Right cardiac atrium (tissue), 5 donors: ENCODE data around the gene AGBL4. TPM values are rescaled to one million over a fixed set of nuclear protein-coding genes. Genes with fewer than 3 reads are reported as not detected.

Source experiments
- ATAC-seq, 2 donors: fragments of 200-7000 bp; cut with Tn5 transposase; one replicate each; pipeline versions ENCODE4 v1.8.0 to v1.9.1; 2020; ENCODE audit warnings: moderate library complexity in 2 of 2, mild to moderate bottlenecking in 1 of 2
- DNase-seq, 3 donors: peaks; one replicate each; pipeline ENCODE4 v3.0.0-alpha.2; 2020
- H3K27ac ChIP-seq: one replicate; pipeline ENCODE4 v1.5.1; 2013; ENCODE audit warnings: mild to moderate bottlenecking, low read length, control low read depth, moderate library complexity
- H3K27me3 ChIP-seq: one replicate; pipeline ENCODE4 v1.6.1; 2013; ENCODE audit not compliant: control insufficient read depth, insufficient read depth
- H3K4me1 ChIP-seq: one replicate; pipeline ENCODE4 v1.6.1; 2013; ENCODE audit warnings: low read length; ENCODE audit not compliant: control insufficient read depth, insufficient read depth
- H3K4me3 ChIP-seq: one replicate; pipeline ENCODE4 v1.5.1; 2013; ENCODE audit warnings: low read length, control low read depth
- H3K9me3 ChIP-seq: one replicate; pipeline ENCODE4 v1.6.1; 2013; ENCODE audit warnings: low read length; ENCODE audit not compliant: control insufficient read depth
- WGBS: extraction: QIAGEN DNeasy Blood & Tissue Kit; methylation state at CpG from one replicate; pipeline ENCODE4 v1.1.7; 2013; 5-methylcytosine and 5-hydroxymethylcytosine counted together
- intact Hi-C, 4 donors: fragments of 100-400 bp; cut with DNase I; formaldehyde crosslinking; loops; one replicate each; pipeline versions ENCODE4 v1.11.0 to v1.14.0; 2022 to 2023
- polyA plus RNA-seq: library from polyadenylated mRNA; stranded (reverse); fragments of 200-250 nt; gene quantifications from one replicate; pipeline ENCODE4 v1.2.3, GENCODE V29; 2013
- total RNA-seq, 4 donors: library from RNA; stranded (reverse); fragmentation: NEBNext Ultra II Directional; extraction: Animal tissue kit (Norgen Biotek cat#: 25700); gene quantifications; one replicate each; pipeline ENCODE4 v1.2.1, GENCODE V29; 2021
- donor health status: healthy with polysubstance abuse.
- donor health status: DM: no; HTN: yes; CAD: no.
- donor health status: DM: no; HTN: no; CAD: no.
- donor health status: DM: no; HTN: yes; CAD: no; lungs with severe emphysema.
- donor health status: DM: yes; HTN: yes; CAD: no.

Gene AGBL4
- total and polyA plus RNA-seq, 5 donors: 1.1 to 4.3 (median 4.0) TPM

- Histone ChIP-seq H3K4me1 (no peaks in the 10 kb centered on the region), H3K27ac (no peak overlapping the region), H3K9me3 (no peaks in the 10 kb centered on the region), H3K4me3 (no peak overlapping the region), H3K27me3 (no peaks in the 10 kb centered on the region)
- intact Hi-C loops: loop anchor here in 1 of 4 donors (10.0 kb wide), 1 partner anchor 144 kb away; no protein-coding TSS in a partner anchor
- no peak for DNase-seq
- ATAC-seq: no peak
- WGBS: 69% methylated on average over 5 of the region's 5 CpGs
These were observed 1353.3 kb downstream of the AGBL4 start for GRCh38 chr1:48670234-48671020.

- no peak for ATAC-seq
- intact Hi-C loops: no loop called here
- 91% methylated on average over 2 of the region's 2 CpGs for WGBS
These were observed 1355.4 kb downstream of the AGBL4 start for GRCh38 chr1:48668339-48668738.

GRCh38 chr1:48667782-48668181 is 1356.0 kb downstream of the AGBL4 start:
- Histone ChIP-seq H3K4me3 (no peak overlapping the region), H3K27me3 (no peaks in the 10 kb centered on the region), H3K27ac (no peak overlapping the region), H3K4me1 (no peaks in the 10 kb centered on the region), H3K9me3 (no peaks in the 10 kb centered on the region)
- intact Hi-C loops: no loop called here
- WGBS: 82% methylated on average over 1 of the region's 1 CpG
- ATAC-seq: no peak
- no peak for DNase-seq

More at GRCh38 chr1:48668339-48668738, 1355.4 kb downstream of the AGBL4 start:
- Histone ChIP-seq H3K4me3 (no peak overlapping the region), H3K27ac (no peak overlapping the region), H3K9me3 (no peaks in the 10 kb centered on the region), H3K27me3 (no peaks in the 10 kb centered on the region), H3K4me1 (no peaks in the 10 kb centered on the region)
- no peak for DNase-seq

GRCh38 chr1:48665708-48666407 is 1357.9 kb downstream of the AGBL4 start:
- no peak for ATAC-seq
- H3K4me3 ChIP-seq: no peak overlapping the region
- no peak for DNase-seq
- no peak overlapping the region for H3K27ac ChIP-seq
- intact Hi-C loops: no loop called here
- H3K4me1 ChIP-seq: no peaks in the 10 kb centered on the region
- H3K9me3 ChIP-seq: no peaks in the 10 kb centered on the region
- no peaks in the 10 kb centered on the region for H3K27me3 ChIP-seq
- WGBS: 73% methylated on average over 6 of the region's 6 CpGs

GRCh38 chr1:48661726-48662463 is 1361.9 kb downstream of the AGBL4 start:
- ATAC-seq (no peak), DNase-seq (no peak)
- 61% methylated on average over 8 of the region's 8 CpGs for WGBS
- intact Hi-C loops: no loop called here
- no peaks in the 10 kb centered on the region for H3K9me3 ChIP-seq
- H3K27me3 ChIP-seq: no peaks in the 10 kb centered on the region
- no peaks in the 10 kb centered on the region for H3K4me1 ChIP-seq
- H3K4me3 ChIP-seq: no peak overlapping the region
- H3K27ac ChIP-seq: no peak overlapping the region

- Histone ChIP-seq H3K27ac (no peak overlapping the region), H3K4me3 (no peak overlapping the region), H3K4me1 (no peaks in the 10 kb centered on the region), H3K9me3 (no peaks in the 10 kb centered on the region), H3K27me3 (no peaks in the 10 kb centered on the region)
- intact Hi-C loops: no loop called here
- ATAC-seq: no peak
- no peak for DNase-seq
- WGBS: 69% methylated on average over 6 of the region's 6 CpGs
These were observed 1364.0 kb downstream of the AGBL4 start for GRCh38 chr1:48659801-48660200.

- Histone ChIP-seq H3K27ac (no peak overlapping the region), H3K4me3 (no peak overlapping the region), H3K27me3 (no peaks in the 10 kb centered on the region), H3K4me1 (peaks cover 1% of the 10 kb centered on the region), H3K9me3 (no peaks in the 10 kb centered on the region)
- no peak for DNase-seq
- WGBS: 81% methylated on average over 4 of the region's 4 CpGs
- ATAC-seq: no peak
- intact Hi-C loops: no loop called here
These were observed 1366.3 kb downstream of the AGBL4 start for GRCh38 chr1:48657413-48657812.

- intact Hi-C loops: no loop called here
- H3K9me3 ChIP-seq: no peaks in the 10 kb centered on the region
- no peak overlapping the region for H3K4me3 ChIP-seq
- no peaks in the 10 kb centered on the region for H3K27me3 ChIP-seq
- no peak for DNase-seq
- H3K4me1 ChIP-seq: peaks cover 1% of the 10 kb centered on the region
- no peak overlapping the region for H3K27ac ChIP-seq
- 66% methylated on average over 8 of the region's 8 CpGs for WGBS
- ATAC-seq: peak in 1 of 2 donors; percentile 58
These were observed 1369.0 kb downstream of the AGBL4 start for GRCh38 chr1:48654606-48655210.

GRCh38 chr1:48652334-48652733 is 1371.4 kb downstream of the AGBL4 start:
- intact Hi-C loops: no loop called here
- Histone ChIP-seq H3K27me3 (no peaks in the 10 kb centered on the region), H3K4me1 (peaks cover 1% of the 10 kb centered on the region), H3K4me3 (no peak overlapping the region), H3K9me3 (no peaks in the 10 kb centered on the region), H3K27ac (no peak overlapping the region)
- DNase-seq (no peak), ATAC-seq (no peak)
- 86% methylated on average over 6 of the region's 6 CpGs for WGBS

GRCh38 chr1:48649880-48650279 is 1373.9 kb downstream of the AGBL4 start:
- ATAC-seq (no peak), DNase-seq (no peak)
- intact Hi-C loops: no loop called here
- H3K27ac ChIP-seq: no peak overlapping the region
- no peaks in the 10 kb centered on the region for H3K27me3 ChIP-seq
- 96% methylated on average over 3 of the region's 3 CpGs for WGBS
- no peak overlapping the region for H3K4me3 ChIP-seq
- no peaks in the 10 kb centered on the region for H3K9me3 ChIP-seq
- peaks cover 1% of the 10 kb centered on the region for H3K4me1 ChIP-seq
